ENCODE results near the gene SYT12.

DNA sequence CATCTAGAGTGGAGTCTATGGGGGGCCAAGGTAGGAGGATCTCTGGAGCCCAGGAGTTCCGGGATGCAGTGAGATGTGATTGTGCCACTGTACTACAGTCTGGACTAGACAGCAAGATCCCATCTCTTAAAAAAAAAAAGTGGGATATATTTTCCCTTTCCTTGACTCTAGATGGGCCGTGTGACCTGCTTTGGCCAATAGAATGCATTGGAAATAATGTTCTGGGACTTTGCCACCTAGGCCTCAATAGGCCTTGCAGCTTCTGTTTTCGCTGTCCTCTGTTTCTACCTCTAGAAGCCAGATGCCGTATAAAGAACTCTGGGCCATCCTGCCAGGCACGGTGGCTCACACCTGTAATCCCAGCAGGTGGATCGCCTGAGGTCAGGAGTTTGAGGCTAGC is 44.2 kb upstream of the SYT12 start:
- TF ChIP-seq, protein P1, sequence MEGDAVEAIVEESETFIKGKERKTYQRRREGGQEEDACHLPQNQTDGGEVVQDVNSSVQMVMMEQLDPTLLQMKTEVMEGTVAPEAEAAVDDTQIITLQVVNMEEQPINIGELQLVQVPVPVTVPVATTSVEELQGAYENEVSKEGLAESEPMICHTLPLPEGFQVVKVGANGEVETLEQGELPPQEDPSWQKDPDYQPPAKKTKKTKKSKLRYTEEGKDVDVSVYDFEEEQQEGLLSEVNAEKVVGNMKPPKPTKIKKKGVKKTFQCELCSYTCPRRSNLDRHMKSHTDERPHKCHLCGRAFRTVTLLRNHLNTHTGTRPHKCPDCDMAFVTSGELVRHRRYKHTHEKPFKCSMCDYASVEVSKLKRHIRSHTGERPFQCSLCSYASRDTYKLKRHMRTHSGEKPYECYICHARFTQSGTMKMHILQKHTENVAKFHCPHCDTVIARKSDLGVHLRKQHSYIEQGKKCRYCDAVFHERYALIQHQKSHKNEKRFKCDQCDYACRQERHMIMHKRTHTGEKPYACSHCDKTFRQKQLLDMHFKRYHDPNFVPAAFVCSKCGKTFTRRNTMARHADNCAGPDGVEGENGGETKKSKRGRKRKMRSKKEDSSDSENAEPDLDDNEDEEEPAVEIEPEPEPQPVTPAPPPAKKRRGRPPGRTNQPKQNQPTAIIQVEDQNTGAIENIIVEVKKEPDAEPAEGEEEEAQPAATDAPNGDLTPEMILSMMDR (IDR thresholded peaks at IDR 0.05), result no peak
- no peak for TF ChIP-seq POLR2A (IDR thresholded peaks at IDR 0.05)
